IMR-90 (cell line): ENCODE data around the gene GAGE2A.

ENCODE experiments used
- CTCF ChIP-seq: conservative IDR thresholded peaks from 2 replicates; pipeline ENCODE4 v1.5.1; 2012; ENCODE audit warnings: mild to moderate bottlenecking, low read depth, low read length, improper control_type of control experiment
- ELK1 ChIP-seq: fragments of 150-350 bp; IDR thresholded peaks from 2 replicates; pipeline ENCODE4 v1.6.1; 2016; ENCODE audit warnings: low read depth, mild to moderate bottlenecking, low read length, moderate library complexity, borderline replicate concordance
- MAZ ChIP-seq: IDR thresholded peaks from 2 replicates; pipeline ENCODE4 v1.6.1; 2012; ENCODE audit warnings: low read depth, mild to moderate bottlenecking, low read length, improper control_type of control experiment, moderate library complexity, borderline replicate concordance
- MXI1 ChIP-seq: IDR thresholded peaks from 2 replicates; pipeline ENCODE4 v1.6.1; 2012; ENCODE audit warnings: low read depth, mild to moderate bottlenecking, low read length, moderate library complexity, borderline replicate concordance
- NFE2L2 ChIP-seq: fragments of 150-350 bp; IDR thresholded peaks from 2 replicates; pipeline ENCODE4 v1.6.1; 2016; ENCODE audit warnings: low read depth, mild to moderate bottlenecking, low read length
- POLR2A ChIP-seq: IDR thresholded peaks from 2 replicates; pipeline ENCODE4 v1.6.1; 2012; ENCODE audit warnings: mild to moderate bottlenecking, low read depth, low read length
- RAD21 ChIP-seq: IDR thresholded peaks from 2 replicates; pipeline ENCODE4 v1.6.1; 2012; ENCODE audit warnings: low read length, improper control_type of control experiment
- RFX5 ChIP-seq: IDR thresholded peaks from 2 replicates; pipeline ENCODE4 v1.8.0; 2012; ENCODE audit warnings: low read depth, mild to moderate bottlenecking, low read length, moderate library complexity

DNA sequence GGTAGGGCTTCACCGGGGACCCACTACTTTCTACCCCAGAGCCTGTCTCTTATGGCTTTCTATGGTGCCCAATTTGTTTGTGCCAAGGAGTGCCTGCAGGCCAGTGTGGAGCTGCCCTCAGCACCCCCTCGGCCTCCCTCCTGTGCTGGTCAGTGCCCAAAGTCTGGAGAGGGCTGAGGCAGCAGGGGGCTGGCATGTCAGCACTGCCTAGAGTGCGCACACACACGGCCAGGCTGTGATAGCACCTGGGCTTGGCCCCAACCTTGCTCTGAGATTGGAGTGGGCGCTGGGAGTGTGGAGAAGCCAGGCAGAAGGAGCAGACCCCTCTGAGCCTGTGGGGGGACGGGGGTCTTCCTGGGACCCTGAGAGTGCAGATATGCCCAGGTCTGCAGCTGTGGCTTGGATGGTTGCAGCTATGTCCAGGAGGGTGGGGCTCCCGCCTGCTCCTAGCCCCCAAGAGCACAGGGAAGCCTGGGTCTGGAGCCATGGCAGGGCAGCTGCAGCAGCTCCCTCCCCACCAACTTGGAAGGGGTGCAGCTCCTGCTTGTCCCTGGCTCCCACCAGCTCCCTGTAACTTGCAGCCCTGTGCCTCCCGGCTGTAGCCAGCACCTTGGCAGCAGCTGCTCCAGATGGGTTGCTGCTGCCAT lies 55.8 kb downstream of the GAGE2A start:
- TF ChIP-seq CTCF: no peak
- TF ChIP-seq RAD21: no peak
- TF ChIP-seq RFX5: no peak
- TF ChIP-seq MAZ: no peak
- no peak for TF ChIP-seq MXI1
- TF ChIP-seq POLR2A: no peak
- TF ChIP-seq ELK1: no peak
- TF ChIP-seq NFE2L2: no peak
